K562 (cell line): Measurements from ENCODE around the gene CD82. TPM values are rescaled to one million over a fixed set of nuclear protein-coding genes. Genes with fewer than 3 reads are reported as not detected.

Experiments used
- ARID4B ChIP-seq: sonication (generic); formaldehyde crosslinking; IDR thresholded peaks from 2 replicates; pipeline ENCODE4 v1.8.0; 2022; ENCODE audit warnings: mild to moderate bottlenecking, missing genetic modification reagents
- BHLHE40 ChIP-seq: IDR thresholded peaks from 2 replicates; pipeline ENCODE4 v1.6.1; 2011; ENCODE audit warnings: low read length, improper control_type of control experiment
- ESRRA ChIP-seq: fragments of 450-650 bp; IDR thresholded peaks from 2 replicates; pipeline ENCODE4 v1.6.1; 2014; ENCODE audit warnings: low read depth, mild to moderate bottlenecking, moderate library complexity, borderline replicate concordance
- ETS1 ChIP-seq: conservative IDR thresholded peaks from 2 replicates; pipeline ENCODE4 v1.6.1; 2011; ENCODE audit warnings: low read depth, mild to moderate bottlenecking, low read length; ENCODE audit not compliant: control insufficient read depth
- FIP1L1 ChIP-seq: fragments of 200-400 bp; formaldehyde crosslinking; IDR thresholded peaks from 2 replicates; pipeline ENCODE4 v1.6.1; 2018; ENCODE audit warnings: mild to moderate bottlenecking, low read depth, low read length; ENCODE audit not compliant: poor library complexity, severe bottlenecking
- FOXJ2 ChIP-seq: fragments of 200-800 bp; sonication (Bioruptor generic); IDR thresholded peaks from 2 replicates; pipeline ENCODE4 v1.6.1; 2016; ENCODE audit warnings: missing genetic modification characterization, missing compliant biosample characterization
- FOXK2 ChIP-seq, 2 experiments: fragments of 450-650 bp; IDR thresholded peaks in 1 of 2; conservative IDR thresholded peaks in 1 of 2; 2 replicates each; pipeline ENCODE4 v1.6.1; 2016; ENCODE audit warnings: low read depth in 2 of 2, mild to moderate bottlenecking in 1 of 2
- FOXM1 ChIP-seq, 2 experiments: fragments of 450-650 bp in 1 of 2; sonication (generic) in 1 of 2; formaldehyde crosslinking in 1 of 2; IDR thresholded peaks; 2 replicates each; pipeline versions ENCODE4 v1.6.1 to v1.9.0; 2017 to 2022; ENCODE audit warnings: low read depth in 2 of 2, mild to moderate bottlenecking in 2 of 2, missing genetic modification reagents in 1 of 2, moderate library complexity in 1 of 2
- HDAC3 ChIP-seq: fragments of 450-650 bp; IDR thresholded peaks from 2 replicates; pipeline ENCODE4 v1.6.1; 2018; ENCODE audit warnings: borderline replicate concordance, mild to moderate bottlenecking, moderate library complexity; ENCODE audit not compliant: partially characterized antibody
- IRF2 ChIP-seq: sonication (generic); formaldehyde crosslinking; IDR thresholded peaks from 2 replicates; pipeline ENCODE4 v1.8.1; 2022; ENCODE audit warnings: mild to moderate bottlenecking, missing genetic modification reagents
- MEIS2 ChIP-seq: fragments of 450-650 bp; IDR thresholded peaks from 2 replicates; pipeline ENCODE4 v1.6.1; 2014; ENCODE audit warnings: mild to moderate bottlenecking; ENCODE audit not compliant: partially characterized antibody
- POLR2H ChIP-seq: IDR thresholded peaks from 2 replicates; pipeline ENCODE4 v1.6.1; 2016; ENCODE audit warnings: missing genetic modification characterization, low read depth, mild to moderate bottlenecking, control low read depth, missing compliant biosample characterization, moderate library complexity
- SMARCC2 ChIP-seq: fragments of 450-650 bp; IDR thresholded peaks from 2 replicates; pipeline ENCODE4 v1.6.1; 2017; ENCODE audit warnings: antibody characterized with exemption, moderate library complexity, mild to moderate bottlenecking, low read depth
- SMC3 ChIP-seq: conservative IDR thresholded peaks from 2 replicates; pipeline ENCODE4 v1.6.1; 2011; ENCODE audit warnings: low read depth, low read length, improper control_type of control experiment; ENCODE audit not compliant: insufficient read depth
- ZEB2 ChIP-seq: fragments of 450-650 bp; IDR thresholded peaks from 2 replicates; pipeline ENCODE4 v1.6.1; 2016
- ZNF583 ChIP-seq: fragments of 250-450 bp; sonication (Bioruptor Pico); IDR thresholded peaks from 2 replicates; pipeline ENCODE4 v1.4.0; 2020
- ZNF780A ChIP-seq: fragments of 250-450 bp; sonication (Bioruptor Pico); IDR thresholded peaks from 2 replicates; pipeline ENCODE4 v1.5.0; 2021; ENCODE audit warnings: mild to moderate bottlenecking
- polyA plus RNA-seq, 8 experiments: library from polyadenylated mRNA; depleted of rRNA in 4 of 8; stranded (reverse) in 5 of 8; unstranded in 3 of 8; fragments of >200 nt; fragmentation: Nextera tagmentation in 2 of 8; fragmentation: Illumina TruSeq in 1 of 8; extraction: Ambion mirVana in 2 of 8; extraction: Trizol in 1 of 8; gene quantifications; 2 replicates each; pipeline versions ENCODE4 v1.2.1 to v1.2.3, GENCODE V29; 2011 to 2014; ENCODE audit warnings: inconsistent platforms in 1 of 8, missing spikeins in 1 of 8
- total RNA-seq, 7 experiments: library from RNA; depleted of rRNA in 6 of 7; stranded (reverse); fragments of >200 nt in 6 of 7; fragmentation: Illumina TruSeq in 2 of 7; extraction: Trizol in 2 of 7; gene quantifications; 2 replicates each; pipeline versions ENCODE4 v1.2.1 to v1.2.3, GENCODE V29; 2011 to 2021; ENCODE audit warnings: low replicate concordance in 1 of 7
- TF ChIP-seq, protein P1 (sequence below), 2 experiments: fragments of 250-450 bp in 1 of 2; fragments of 450-650 bp in 1 of 2; sonication (Bioruptor Pico) in 1 of 2; IDR thresholded peaks; 2 replicates each; pipeline versions ENCODE4 v1.6.1 to v1.8.0; 2016 to 2021; ENCODE audit warnings: mild to moderate bottlenecking in 2 of 2, moderate library complexity in 2 of 2, missing compliant biosample characterization in 1 of 2, missing genetic modification characterization in 1 of 2
- TF ChIP-seq, protein P2 (sequence below): fragments of 450-650 bp; formaldehyde crosslinking; IDR thresholded peaks from 2 replicates; pipeline ENCODE4 v1.4.0; 2020; ENCODE audit warnings: mild to moderate bottlenecking, moderate library complexity

The CD82 gene
- total and polyA plus RNA-seq, 9 of the 15 experiments (the other 6 are each of a cell fraction or from before 2014, with no cell fraction given), result 0.27 to 9.4 (median 3.0) TPM

DNA sequence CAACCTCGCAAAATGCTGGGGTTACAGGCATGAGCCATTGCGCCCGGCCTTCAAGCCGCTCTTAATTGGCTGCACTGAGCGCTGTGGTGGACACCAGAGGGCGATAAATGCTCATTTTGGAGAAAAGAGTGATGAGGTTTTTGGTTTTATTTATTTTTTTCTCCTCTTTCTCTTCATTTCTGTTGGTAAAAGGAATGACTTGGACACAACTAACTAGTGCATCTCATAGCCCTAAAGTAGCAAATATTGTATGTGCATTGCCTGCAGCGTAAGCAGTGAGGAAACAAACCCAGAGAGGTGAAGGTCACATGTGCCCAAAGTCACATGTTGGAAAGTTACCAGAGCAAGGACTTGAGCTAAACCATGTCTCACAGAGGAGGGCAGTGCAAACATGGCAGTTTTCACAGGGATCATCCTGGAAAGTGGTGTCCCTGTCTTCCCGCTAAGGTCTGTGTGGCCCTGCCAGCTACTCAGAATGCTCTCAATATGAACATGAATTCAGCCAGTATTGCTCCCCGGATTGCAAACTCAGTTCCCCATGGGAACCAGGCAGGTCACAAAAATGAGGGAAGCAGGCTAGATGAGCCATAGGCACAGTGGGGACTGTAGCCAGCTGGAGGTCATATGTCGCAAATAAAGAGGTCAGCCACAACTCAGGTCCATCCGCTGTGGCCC, 8.6 kb upstream of the CD82 start (continued):
- TF ChIP-seq ARID4B (CRISPR knock-in tag) (peak; percentile 29; the same call in 1 of the 2 replicates), MEIS2 (no peak), ZNF780A (CRISPR knock-in tag) (no peak), IRF2 (no peak), SMARCC2 (no peak), FIP1L1 (no peak), SMC3 (peak; percentile 82), POLR2H (tag) (no peak), ZNF583 (CRISPR knock-in tag) (0 out of 2 replicates have a peak, but pooled peaks have one; percentile 36), ESRRA (no peak), ETS1 (no peak), FOXK2 (conservative IDR thresholded peaks at IDR 0.05 in 1 of 2, IDR thresholded peaks at IDR 0.05 in 1 of 2; ENCODE audit: low read depth in 2 of 2) (0 out of 4 replicates have a peak, but pooled peaks of 1 of the 2 experiments have one; percentile 47), FOXM1 (IDR thresholded peaks at IDR 0.05; ENCODE audit: low read depth) (no peak), FOXM1 (CRISPR knock-in tag; IDR thresholded peaks at IDR 0.05; ENCODE audit: low read depth) (no peak), ZEB2 (no peak), BHLHE40 (no peak), HDAC3 (no peak), FOXJ2 (no peak)
- TF ChIP-seq, protein P1, sequence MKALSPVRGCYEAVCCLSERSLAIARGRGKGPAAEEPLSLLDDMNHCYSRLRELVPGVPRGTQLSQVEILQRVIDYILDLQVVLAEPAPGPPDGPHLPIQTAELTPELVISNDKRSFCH (CRISPR knock-in tag; IDR thresholded peaks at IDR 0.05), result no peak
- TF ChIP-seq, protein P1 (tag; IDR thresholded peaks at IDR 0.05), result no peak
- TF ChIP-seq, protein P2, sequence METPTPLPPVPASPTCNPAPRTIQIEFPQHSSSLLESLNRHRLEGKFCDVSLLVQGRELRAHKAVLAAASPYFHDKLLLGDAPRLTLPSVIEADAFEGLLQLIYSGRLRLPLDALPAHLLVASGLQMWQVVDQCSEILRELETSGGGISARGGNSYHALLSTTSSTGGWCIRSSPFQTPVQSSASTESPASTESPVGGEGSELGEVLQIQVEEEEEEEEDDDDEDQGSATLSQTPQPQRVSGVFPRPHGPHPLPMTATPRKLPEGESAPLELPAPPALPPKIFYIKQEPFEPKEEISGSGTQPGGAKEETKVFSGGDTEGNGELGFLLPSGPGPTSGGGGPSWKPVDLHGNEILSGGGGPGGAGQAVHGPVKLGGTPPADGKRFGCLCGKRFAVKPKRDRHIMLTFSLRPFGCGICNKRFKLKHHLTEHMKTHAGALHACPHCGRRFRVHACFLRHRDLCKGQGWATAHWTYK (CRISPR knock-in tag), result no peak
